ENCODE measurements around the gene PRKG1.

DNA sequence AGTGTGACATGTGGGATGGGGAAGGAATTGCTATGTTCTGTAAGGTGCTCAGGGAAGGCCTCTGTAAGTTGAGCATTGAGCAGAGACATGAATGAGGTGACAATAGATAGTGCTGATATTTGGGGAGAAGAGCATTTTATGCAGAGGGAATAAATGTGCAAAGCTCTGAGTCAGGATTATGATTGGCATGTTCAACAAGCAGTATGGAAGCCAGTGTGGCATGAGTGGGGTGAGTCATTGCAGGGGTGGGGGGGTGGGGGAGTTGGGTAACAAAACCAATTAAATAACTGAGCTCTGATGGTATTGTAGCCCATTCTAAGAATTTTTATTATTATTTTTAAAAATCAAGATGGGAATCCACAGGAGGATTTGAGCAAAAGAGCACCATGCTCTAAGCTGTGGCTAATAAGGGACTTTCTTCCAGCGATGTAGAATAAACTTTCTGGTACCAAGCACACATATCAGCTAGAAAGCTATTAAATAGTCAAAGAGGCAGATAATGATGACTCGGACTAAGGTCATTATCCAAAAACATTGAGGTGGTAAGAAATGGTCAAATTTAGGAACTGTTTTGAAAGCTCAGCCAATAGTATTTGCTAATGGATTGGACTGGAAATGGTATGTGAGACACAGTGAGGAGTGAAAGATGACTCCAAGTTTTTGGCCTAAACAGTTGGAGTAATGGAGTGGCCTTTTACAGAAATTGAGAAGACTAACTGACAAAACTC, 96.4 kb downstream of the PRKG1 start:
- TF ChIP-seq SIX5 (IDR thresholded peaks at IDR 0.05; ENCODE audit: low read depth, low read length) (no peak), JUND (IDR thresholded peaks at IDR 0.05; ENCODE audit: low read length) (no peak), POLR2AphosphoS5 (IDR thresholded peaks at IDR 0.05; ENCODE audit: low read depth, low read length) (no peak), GTF2F1 (IDR thresholded peaks at IDR 0.05; ENCODE audit: borderline replicate concordance, low read depth, low read length) (no peak), POLR2A (IDR thresholded peaks at IDR 0.05; ENCODE audit: control extremely low read depth in 1 of 2, low read depth in 2 of 2, low read length in 2 of 2) (no peak), SIN3A (conservative IDR thresholded peaks at IDR 0.05 in 1 of 2, IDR thresholded peaks at IDR 0.05 in 1 of 2; ENCODE audit: low read depth in 1 of 2, low read length in 2 of 2) (no peak), TAF1 (IDR thresholded peaks at IDR 0.05; ENCODE audit: low read depth, low read length) (no peak), EP300 (IDR thresholded peaks at IDR 0.05; ENCODE audit: borderline replicate concordance in 1 of 2, low read depth in 2 of 2, low read length in 2 of 2) (no peak), BCL11A (IDR thresholded peaks at IDR 0.05; ENCODE audit: low read depth in 2 of 2, low read length in 2 of 2) (no peak), EZH2 (IDR thresholded peaks at IDR 0.05; ENCODE audit: low read depth, low read length, severe bottlenecking) (no peak), KDM4A (IDR thresholded peaks at IDR 0.05; ENCODE audit: low read depth, low read length, severe bottlenecking) (no peak)
- TF ChIP-seq, protein P1, sequence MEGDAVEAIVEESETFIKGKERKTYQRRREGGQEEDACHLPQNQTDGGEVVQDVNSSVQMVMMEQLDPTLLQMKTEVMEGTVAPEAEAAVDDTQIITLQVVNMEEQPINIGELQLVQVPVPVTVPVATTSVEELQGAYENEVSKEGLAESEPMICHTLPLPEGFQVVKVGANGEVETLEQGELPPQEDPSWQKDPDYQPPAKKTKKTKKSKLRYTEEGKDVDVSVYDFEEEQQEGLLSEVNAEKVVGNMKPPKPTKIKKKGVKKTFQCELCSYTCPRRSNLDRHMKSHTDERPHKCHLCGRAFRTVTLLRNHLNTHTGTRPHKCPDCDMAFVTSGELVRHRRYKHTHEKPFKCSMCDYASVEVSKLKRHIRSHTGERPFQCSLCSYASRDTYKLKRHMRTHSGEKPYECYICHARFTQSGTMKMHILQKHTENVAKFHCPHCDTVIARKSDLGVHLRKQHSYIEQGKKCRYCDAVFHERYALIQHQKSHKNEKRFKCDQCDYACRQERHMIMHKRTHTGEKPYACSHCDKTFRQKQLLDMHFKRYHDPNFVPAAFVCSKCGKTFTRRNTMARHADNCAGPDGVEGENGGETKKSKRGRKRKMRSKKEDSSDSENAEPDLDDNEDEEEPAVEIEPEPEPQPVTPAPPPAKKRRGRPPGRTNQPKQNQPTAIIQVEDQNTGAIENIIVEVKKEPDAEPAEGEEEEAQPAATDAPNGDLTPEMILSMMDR (IDR thresholded peaks at IDR 0.05; ENCODE audit: control extremely low read depth in 1 of 3, insufficient read depth in 1 of 3, low read depth in 1 of 3, low read length in 3 of 3) = no peak

Data from H1 (cell line).